Keratinocyte (primary cell): Measurements from ENCODE around the gene RTN4R. TPM values are rescaled to one million over a fixed set of nuclear protein-coding genes. Genes with fewer than 3 reads are reported as not detected.
A peak's percentile ranks its signal among the peaks of the same experiment; 100 is the strongest.

Source experiments
- DNase-seq: peaks from one replicate; pipeline ENCODE4 v3.0.0-alpha.2; 2011; ENCODE audit warnings: low read depth, missing footprints, low spot score
- FAIRE-seq: peaks from 2 replicates; lab custom pipeline; 2011; peaks lifted over from hg19 to GRCh38; lab: Jason Lieb, UNC
- H2AFZ ChIP-seq: 2 replicates; pipeline ENCODE4 v1.6.0; 2012; ENCODE audit warnings: low read length, control low read depth, inconsistent platforms; ENCODE audit not compliant: control insufficient read depth
- H3K27ac ChIP-seq: 2 replicates; pipeline ENCODE4 v1.5.1; 2011; ENCODE audit warnings: low read length; ENCODE audit not compliant: control insufficient read depth, insufficient read depth
- H3K27me3 ChIP-seq: 3 replicates; pipeline ENCODE4 v1.6.0; 2011; ENCODE audit warnings: low read length; ENCODE audit not compliant: control insufficient read depth, insufficient read depth; ENCODE audit errors: extremely low read depth
- H3K36me3 ChIP-seq, 2 experiments: 2 replicates in 1 of 2; 3 replicates in 1 of 2; pipeline ENCODE4 v1.5.1; 2011; ENCODE audit warnings: low read length in 2 of 2, mild to moderate bottlenecking in 1 of 2; ENCODE audit not compliant: control insufficient read depth in 2 of 2, insufficient read depth in 2 of 2; ENCODE audit errors: extremely low read depth in 1 of 2
- H3K4me1 ChIP-seq: 3 replicates; pipeline ENCODE4 v1.5.1; 2011; ENCODE audit warnings: low read length; ENCODE audit not compliant: control insufficient read depth, insufficient read depth; ENCODE audit errors: extremely low read depth
- H3K4me2 ChIP-seq: 3 replicates; pipeline ENCODE4 v1.6.0; 2011; ENCODE audit warnings: low read depth, low read length; ENCODE audit not compliant: control insufficient read depth, insufficient read depth; ENCODE audit errors: extremely low read depth
- H3K4me3 ChIP-seq, 3 experiments: fragments of 200-600 bp in 1 of 3; sonication (generic) in 1 of 3; 2 replicates in 2 of 3; 3 replicates in 1 of 3; pipeline ENCODE4 v1.5.1; 2011 to 2016; ENCODE audit warnings: low read length in 3 of 3, mild to moderate bottlenecking in 3 of 3, control low read depth in 2 of 3, inconsistent platforms in 1 of 3, low read depth in 1 of 3, mixed read lengths in 1 of 3, mixed run types in 1 of 3, moderate library complexity in 1 of 3; ENCODE audit not compliant: control insufficient read depth in 2 of 3, insufficient read depth in 2 of 3; ENCODE audit errors: extremely low read depth in 1 of 3
- H3K79me2 ChIP-seq: 2 replicates; pipeline ENCODE4 v1.6.0; 2012; ENCODE audit warnings: low read length; ENCODE audit not compliant: control insufficient read depth, insufficient read depth
- H3K9ac ChIP-seq: 3 replicates; pipeline ENCODE4 v1.6.0; 2011; ENCODE audit warnings: low read length; ENCODE audit not compliant: control insufficient read depth, insufficient read depth; ENCODE audit errors: extremely low read depth
- H3K9me1 ChIP-seq: 3 replicates; pipeline ENCODE4 v1.6.0; 2011; ENCODE audit warnings: low read length; ENCODE audit not compliant: control insufficient read depth, insufficient read depth; ENCODE audit errors: extremely low read depth
- H3K9me3 ChIP-seq: 2 replicates; pipeline ENCODE4 v1.5.1; 2012; ENCODE audit warnings: low read depth, low read length; ENCODE audit not compliant: control insufficient read depth
- H4K20me1 ChIP-seq: 3 replicates; pipeline ENCODE4 v1.6.0; 2011; ENCODE audit warnings: low read length; ENCODE audit not compliant: control insufficient read depth, insufficient read depth; ENCODE audit errors: extremely low read depth
- CTCF ChIP-seq, 3 experiments: IDR thresholded peaks in 1 of 3; conservative IDR thresholded peaks in 1 of 3; optimal IDR thresholded peaks in 1 of 3; 2 replicates in 2 of 3; 3 replicates in 1 of 3; pipeline versions ENCODE3 to v1.5.1; 2011; ENCODE audit warnings: low read length in 3 of 3, mild to moderate bottlenecking in 3 of 3, moderate library complexity in 2 of 3, control low read depth in 1 of 3, inconsistent platforms in 1 of 3; ENCODE audit not compliant: insufficient read depth in 2 of 3; ENCODE audit errors: extremely low read depth in 1 of 3
- EZH2 ChIP-seq: IDR thresholded peaks from one replicate; pipeline ENCODE4 v1.6.1; 2012; ENCODE audit warnings: inconsistent platforms, mild to moderate bottlenecking, low read length, moderate library complexity
- dilution Hi-C: fragments of 300-500 bp; cut with MboI; formaldehyde crosslinking; loops from one replicate; pipeline ENCODE4 v1.7.0; 2020; ENCODE audit warnings: low sequenced_read_pairs; ENCODE audit not compliant: extremely low pct_ligation_motif_present
- polyA plus RNA-seq, 5 experiments: library from polyadenylated mRNA; depleted of rRNA in 3 of 5; stranded (reverse) in 3 of 5; stranded (forward) in 1 of 5; unstranded in 1 of 5; fragments of >200 nt; gene quantifications; 1 replicate in 1 of 5; 2 replicates in 3 of 5; 3 replicates in 1 of 5; pipeline versions ENCODE4 v1.2.1 to v1.2.3, GENCODE V29; 2011 to 2012; ENCODE audit warnings: missing spikeins in 2 of 5, low read depth in 1 of 5, low replicate concordance in 1 of 5

RTN4R gene
- polyA plus RNA-seq, 1 donor (not counting 4 experiments of a cell fraction or from before 2014, with no cell fraction given), result 2.5 TPM

DNA sequence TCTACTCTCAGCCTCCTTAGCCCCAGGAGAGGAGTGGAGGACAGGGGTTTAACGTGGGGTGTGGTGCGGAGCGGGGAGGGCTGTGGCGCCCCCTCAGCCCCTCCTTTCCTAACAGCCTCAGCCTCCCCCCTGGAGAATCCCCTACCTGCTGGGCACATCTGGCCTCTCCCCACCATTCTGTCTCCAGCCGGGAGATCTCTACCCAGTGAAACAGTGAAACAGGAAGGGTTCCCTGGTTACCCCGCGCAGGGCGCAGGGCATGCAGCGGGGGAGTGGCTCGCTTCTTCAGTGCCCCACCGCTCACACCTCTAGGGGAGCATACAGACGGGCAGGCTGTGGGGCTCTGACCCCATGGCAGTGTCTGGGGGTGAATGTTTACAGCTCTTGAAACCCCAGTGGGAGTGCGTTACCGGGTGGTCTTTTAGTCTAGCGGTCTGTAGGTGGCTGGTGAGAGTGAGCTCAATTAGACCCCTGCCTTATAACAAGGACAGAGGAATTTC lies 62.6 kb downstream of the RTN4R start:
- Histone ChIP-seq H2AFZ (peak overlapping the region; percentile 73), H3K9me3 (no peaks in the 10 kb centered on the region), H3K4me3 (peak overlapping the region in 1 of 3 experiments; percentile 10), H3K79me2 (peaks cover 10% of the 10 kb centered on the region), H3K27me3 (no peaks in the 10 kb centered on the region), H3K27ac (no peak overlapping the region), H4K20me1 (no peaks in the 10 kb centered on the region), H3K9me1 (no peaks in the 10 kb centered on the region), H3K9ac (no peak overlapping the region), H3K4me2 (peak overlapping the region; percentile 81), H3K36me3 (peaks cover 0 to 5% of the 10 kb centered on the region in 2 experiments), H3K4me1 (peaks cover 27% of the 10 kb centered on the region)
- no peak for FAIRE-seq
- TF ChIP-seq EZH2, result no peak
- no peak for TF ChIP-seq CTCF (optimal IDR thresholded peaks at IDR 0.05 in 1 of 3, IDR thresholded peaks at IDR 0.05 in 1 of 3, conservative IDR thresholded peaks at IDR 0.05 in 1 of 3; ENCODE audit: extremely low read depth in 1 of 3, insufficient read depth in 2 of 3, low read length in 3 of 3)
- no peak for DNase-seq
- dilution Hi-C loops, result no loop called here

DNA sequence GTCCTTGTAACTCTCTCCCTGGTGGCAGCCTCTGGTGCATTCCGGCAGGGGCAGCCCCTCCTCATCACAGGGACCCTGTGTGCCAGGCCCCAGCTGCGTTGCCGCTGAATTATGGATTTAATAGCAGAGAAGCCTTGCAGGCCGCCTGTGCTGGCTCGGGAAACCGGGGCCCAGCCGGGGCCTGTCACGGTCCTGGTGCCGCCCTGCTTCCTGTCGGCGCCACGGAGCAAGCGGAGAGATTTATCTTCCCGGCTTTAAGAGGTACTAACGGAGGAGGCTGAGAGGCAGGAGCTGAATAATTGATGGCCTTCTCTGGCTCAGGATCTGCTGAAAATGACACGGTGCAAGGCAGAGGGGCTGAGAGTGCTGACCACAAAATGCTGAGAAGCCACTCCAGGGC lies 63.3 kb downstream of the RTN4R start:
- peaks cover 27% of the 10 kb centered on the region for H3K4me1 ChIP-seq
- no peak for FAIRE-seq
- no peak for TF ChIP-seq CTCF (optimal IDR thresholded peaks at IDR 0.05 in 1 of 3, IDR thresholded peaks at IDR 0.05 in 1 of 3, conservative IDR thresholded peaks at IDR 0.05 in 1 of 3; ENCODE audit: extremely low read depth in 1 of 3, insufficient read depth in 2 of 3, low read length in 3 of 3)
- no peak for TF ChIP-seq EZH2
- peak overlapping the region; percentile 73 for H2AFZ ChIP-seq
- H3K79me2 ChIP-seq, result peaks cover 10% of the 10 kb centered on the region
- DNase-seq, result no peak
- H3K9me1 ChIP-seq, result no peaks in the 10 kb centered on the region
- no peak overlapping the region for H3K9ac ChIP-seq
- peak overlapping the region; percentile 81 for H3K4me2 ChIP-seq
- H3K27ac ChIP-seq, result no peak overlapping the region
- H3K27me3 ChIP-seq, result no peaks in the 10 kb centered on the region
- H3K4me3 ChIP-seq, result no peak overlapping the region
- H3K36me3 ChIP-seq, result peaks cover 0 to 5% of the 10 kb centered on the region in 2 experiments
- H3K9me3 ChIP-seq, result no peaks in the 10 kb centered on the region
- H4K20me1 ChIP-seq, result no peaks in the 10 kb centered on the region
- dilution Hi-C loops, result no loop called here
